Measurements from ENCODE around the gene HDAC6.

HDAC6 gene

DNA sequence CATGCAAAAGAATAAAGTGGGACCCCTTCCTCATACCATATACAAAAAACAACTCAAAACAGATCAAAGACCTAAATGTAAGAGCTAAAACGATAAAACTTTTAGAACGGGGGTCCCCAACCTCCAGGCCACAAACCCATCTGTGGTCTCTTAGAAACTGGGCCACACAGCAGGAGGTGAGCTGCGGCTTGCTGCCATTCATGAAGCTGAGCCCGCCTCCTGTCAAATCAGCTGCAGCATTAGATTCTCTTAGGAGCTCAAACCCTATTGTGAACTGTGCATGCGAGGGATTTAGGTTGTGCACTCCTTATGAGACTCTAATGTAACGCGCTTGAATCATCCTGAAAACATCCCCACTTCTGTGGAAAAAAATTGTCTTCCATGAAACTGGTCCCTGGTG is 22.5 kb upstream of the HDAC6 start:
- H3K9ac ChIP-seq: no peak overlapping the region
- TF ChIP-seq Cebpa-rat (IDR thresholded peaks at IDR 0.05): no peak

DNA sequence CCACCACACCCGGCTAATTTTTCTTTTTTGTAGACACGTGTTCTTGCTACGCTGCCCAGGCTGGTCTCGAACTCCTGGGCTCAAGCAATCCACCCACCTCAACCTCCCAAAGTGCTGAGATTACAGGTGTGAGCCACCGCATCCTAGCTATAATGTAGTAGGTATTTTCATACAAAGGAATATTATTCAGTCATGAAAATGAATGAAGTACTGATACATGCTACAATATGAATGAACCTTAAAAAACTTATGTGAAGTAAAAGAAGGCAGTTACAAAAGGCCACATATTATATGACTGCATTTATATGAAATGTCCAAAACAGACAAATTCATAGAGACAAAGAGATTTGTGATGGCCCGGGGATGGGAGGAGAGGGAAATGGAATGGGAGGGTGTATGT is 20.2 kb upstream of the HDAC6 start:
- TF ChIP-seq Cebpa-rat (IDR thresholded peaks at IDR 0.05): no peak
- H3K4me3 ChIP-seq: no peak overlapping the region
- no peak overlapping the region for H3K9ac ChIP-seq

More for the DNA sequence above, 22.5 kb upstream of the HDAC6 start:
- H3K27ac ChIP-seq: no peak overlapping the region
- H3K27me3 ChIP-seq: peaks cover 72% of the 10 kb centered on the region
- H3K4me3 ChIP-seq: no peak overlapping the region
- no peaks in the 10 kb centered on the region for H3K9me3 ChIP-seq
- H3K36me3 ChIP-seq: no peaks in the 10 kb centered on the region
- no peaks in the 10 kb centered on the region for H3K4me1 ChIP-seq
- no peaks in the 10 kb centered on the region for H4K20me1 ChIP-seq
- H3K4me2 ChIP-seq: no peak overlapping the region

DNA sequence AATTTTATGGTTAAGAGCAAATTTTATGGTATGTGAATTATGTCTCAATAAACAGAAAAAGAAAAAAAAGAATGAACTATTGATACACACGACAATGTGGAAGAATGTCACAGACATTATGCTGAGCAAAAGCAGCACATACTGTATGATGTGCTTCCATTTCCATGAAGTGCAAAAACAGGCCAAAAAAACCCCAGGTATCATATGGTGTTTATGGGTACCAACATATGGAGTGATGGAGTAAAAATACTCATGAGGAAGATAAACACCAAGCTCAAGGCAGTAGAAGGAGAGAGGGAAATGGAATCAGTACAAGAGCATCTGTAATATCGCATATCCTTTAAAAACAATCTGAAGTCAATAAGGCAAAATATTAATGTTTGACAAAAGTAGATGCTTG is 19.7 kb upstream of the HDAC6 start:
- Histone ChIP-seq H3K4me1 (no peaks in the 10 kb centered on the region), H3K9ac (no peak overlapping the region), H3K36me3 (no peaks in the 10 kb centered on the region), H3K4me2 (no peak overlapping the region), H3K4me3 (no peak overlapping the region), H4K20me1 (no peaks in the 10 kb centered on the region; the same call in 1 of the 2 replicates), H3K27me3 (peaks cover 54% of the 10 kb centered on the region), H3K9me3 (no peaks in the 10 kb centered on the region), H3K27ac (no peak overlapping the region)
- no peak for TF ChIP-seq Cebpa-rat (IDR thresholded peaks at IDR 0.05)

More for the DNA sequence above, 20.2 kb upstream of the HDAC6 start:
- H3K36me3 ChIP-seq: no peaks in the 10 kb centered on the region
- H3K9me3 ChIP-seq: no peaks in the 10 kb centered on the region
- H3K27me3 ChIP-seq: peaks cover 54% of the 10 kb centered on the region
- H3K4me1 ChIP-seq: no peaks in the 10 kb centered on the region
- no peaks in the 10 kb centered on the region; the same call in 1 of the 2 replicates for H4K20me1 ChIP-seq
- H3K4me2 ChIP-seq: no peak overlapping the region
- H3K27ac ChIP-seq: no peak overlapping the region

DNA sequence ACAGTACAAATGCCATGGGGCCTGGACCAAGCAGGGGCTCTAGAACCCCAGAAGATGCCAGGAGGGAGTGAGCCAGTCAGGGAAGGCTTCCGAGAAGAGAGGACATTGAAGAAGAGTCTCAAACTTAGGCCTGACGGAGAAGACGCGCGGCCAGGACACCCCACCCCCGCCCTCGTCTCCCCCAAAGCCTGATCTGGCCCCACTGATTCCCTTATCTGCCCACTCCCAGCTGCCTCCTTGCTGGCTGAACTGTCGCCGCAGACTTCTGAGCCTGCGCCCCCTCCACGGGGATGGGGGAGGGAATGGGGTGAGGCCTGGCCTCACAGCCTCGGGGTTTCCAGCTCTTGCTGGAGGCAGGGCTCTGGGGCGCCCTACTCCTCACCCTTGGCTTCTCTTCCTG is 19.1 kb upstream of the HDAC6 start:
- H3K9me3 ChIP-seq: no peaks in the 10 kb centered on the region
- H3K9ac ChIP-seq: no peak overlapping the region
- no peaks in the 10 kb centered on the region for H3K4me1 ChIP-seq
- no peak for TF ChIP-seq Cebpa-rat (IDR thresholded peaks at IDR 0.05)
- H3K36me3 ChIP-seq: no peaks in the 10 kb centered on the region
- H4K20me1 ChIP-seq: no peaks in the 10 kb centered on the region; the same call in 1 of the 2 replicates
- H3K4me3 ChIP-seq: no peak overlapping the region
- no peak overlapping the region for H3K27ac ChIP-seq
- peaks cover 54% of the 10 kb centered on the region for H3K27me3 ChIP-seq
- no peak overlapping the region for H3K4me2 ChIP-seq

DNA sequence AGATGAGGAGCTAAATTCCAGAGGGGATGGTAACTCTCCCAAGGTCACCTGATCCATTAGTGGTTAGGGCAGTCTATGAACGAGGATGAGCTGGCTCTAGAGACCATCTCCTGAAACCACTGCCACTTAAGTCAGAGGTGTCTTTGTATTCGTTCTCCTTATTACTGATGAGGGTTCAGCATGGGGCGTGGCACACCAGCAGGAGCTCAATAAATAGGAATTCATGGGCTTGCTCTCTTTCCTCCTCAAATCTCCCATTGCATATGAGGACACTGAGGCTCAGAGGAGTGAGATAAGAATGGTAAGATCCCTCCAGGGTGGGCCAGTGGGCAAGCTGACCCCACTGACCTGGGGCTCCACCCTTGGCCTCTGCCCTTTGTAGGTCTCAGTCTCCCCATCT is 17.1 kb upstream of the HDAC6 start:
- H3K4me2 ChIP-seq: no peak overlapping the region
- no peak for TF ChIP-seq Cebpa-rat (IDR thresholded peaks at IDR 0.05)
- no peaks in the 10 kb centered on the region for H3K9me3 ChIP-seq
- no peaks in the 10 kb centered on the region; the same call in 1 of the 2 replicates for H4K20me1 ChIP-seq
- no peak overlapping the region for H3K9ac ChIP-seq
- no peak overlapping the region for H3K4me3 ChIP-seq
- H3K27me3 ChIP-seq: peaks cover 47% of the 10 kb centered on the region
- no peaks in the 10 kb centered on the region for H3K36me3 ChIP-seq
- no peaks in the 10 kb centered on the region for H3K4me1 ChIP-seq
- no peak overlapping the region for H3K27ac ChIP-seq

DNA sequence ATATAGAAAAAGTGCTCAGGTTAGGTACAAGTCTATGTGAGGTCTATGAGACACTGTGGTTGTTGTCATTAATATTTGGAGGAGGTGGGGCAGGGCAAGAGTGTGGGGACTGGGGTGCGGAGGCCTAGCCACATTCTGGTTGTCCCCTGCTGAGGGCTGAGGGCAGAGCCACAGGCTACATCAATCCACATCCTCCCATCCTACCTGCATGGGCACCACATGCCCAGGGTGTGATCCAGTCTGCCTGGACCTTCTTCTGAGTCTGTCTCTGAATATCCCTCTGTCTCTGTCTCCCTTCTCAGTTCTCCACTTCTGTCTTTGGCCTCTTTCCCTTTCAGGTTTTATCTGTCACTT is 16.7 kb upstream of the HDAC6 start:
- H3K27me3 ChIP-seq: peaks cover 46% of the 10 kb centered on the region; the same call in 1 of the 2 replicates
- H3K4me1 ChIP-seq: no peaks in the 10 kb centered on the region
- TF ChIP-seq Cebpa-rat (IDR thresholded peaks at IDR 0.05): no peak
- H3K9ac ChIP-seq: no peak overlapping the region
- no peak overlapping the region for H3K4me2 ChIP-seq
- H3K27ac ChIP-seq: no peak overlapping the region
- H3K36me3 ChIP-seq: no peaks in the 10 kb centered on the region
- no peaks in the 10 kb centered on the region for H3K9me3 ChIP-seq
- no peak overlapping the region for H3K4me3 ChIP-seq
- H4K20me1 ChIP-seq: no peaks in the 10 kb centered on the region; the same call in 1 of the 2 replicates

DNA sequence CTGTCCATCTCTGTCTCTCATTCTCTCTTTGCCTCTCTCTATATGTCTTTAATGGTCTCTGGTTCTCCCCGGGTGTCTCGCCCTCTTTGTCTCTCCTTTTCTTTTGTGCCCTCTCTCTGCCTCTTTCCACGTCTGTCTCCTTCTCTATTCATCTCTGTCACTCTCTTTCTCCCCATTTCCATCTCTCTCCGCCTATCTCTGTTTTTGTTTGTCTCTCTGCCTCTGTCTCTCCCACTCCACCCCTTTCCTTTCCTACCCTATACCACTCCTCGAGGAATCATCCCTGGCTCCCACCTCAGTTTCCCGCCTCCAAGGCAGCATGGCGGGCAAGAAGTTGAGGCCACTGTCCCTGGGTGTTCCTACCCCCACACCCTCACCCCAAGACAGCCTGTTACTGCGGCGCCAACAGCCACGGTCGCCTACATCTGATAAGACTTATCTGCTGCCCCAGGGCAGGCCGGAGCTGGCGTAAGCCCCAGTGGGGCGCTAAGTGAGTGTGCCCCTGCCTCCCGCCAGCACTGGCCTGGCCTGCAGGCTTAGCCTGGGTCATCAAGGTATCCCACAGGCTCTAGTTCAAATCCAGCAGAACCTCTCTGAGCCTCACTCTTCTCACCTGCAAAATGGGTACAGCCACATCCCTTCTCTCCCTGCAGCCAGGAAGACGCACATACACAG is 16.2 kb upstream of the HDAC6 start:
- Histone ChIP-seq H3K9ac (no peak overlapping the region), H3K9me3 (no peaks in the 10 kb centered on the region), H4K20me1 (no peaks in the 10 kb centered on the region; the same call in 1 of the 2 replicates), H3K27me3 (peaks cover 45% of the 10 kb centered on the region; the same call in 1 of the 2 replicates), H3K4me2 (no peak overlapping the region), H3K4me1 (no peaks in the 10 kb centered on the region), H3K4me3 (no peak overlapping the region), H3K27ac (no peak overlapping the region), H3K36me3 (no peaks in the 10 kb centered on the region)
- TF ChIP-seq Cebpa-rat (IDR thresholded peaks at IDR 0.05): no peak

DNA sequence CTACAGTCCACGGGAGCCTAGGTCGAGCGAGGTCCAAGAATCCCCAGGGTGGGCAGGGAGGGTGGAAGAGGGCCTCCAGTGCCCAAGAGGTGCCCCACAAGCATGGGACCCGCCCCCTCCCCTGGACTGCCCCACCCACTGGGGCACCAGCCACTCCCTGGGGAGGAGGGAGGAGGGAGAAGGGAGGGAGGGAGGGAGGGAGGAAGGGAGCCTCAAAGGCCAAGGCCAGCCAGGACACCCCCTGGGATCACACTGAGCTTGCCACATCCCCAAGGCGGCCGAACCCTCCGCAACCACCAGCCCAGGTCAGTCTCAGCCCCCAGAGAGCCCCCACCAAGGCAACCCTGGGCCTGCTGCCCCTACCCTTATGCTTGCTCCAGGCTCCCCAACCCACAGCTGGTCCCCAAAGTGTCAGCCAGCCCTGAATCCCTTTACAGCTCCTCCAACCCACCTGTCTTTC is 15.5 kb upstream of the HDAC6 start, which contains the start of gene GATA1:
GATA1 (plus strand) TSS at position 250 of the 460 bp plus-strand sequence. CDS start 4,520 bp downstream, outside the sequence.
- no peak within 1 kb of the TSS for H3K4me3 ChIP-seq
- H3K4me2 ChIP-seq: no peak within 1 kb of the TSS
- no peaks in the 10 kb centered on the region for H3K36me3 ChIP-seq
- H3K9me3 ChIP-seq: no peaks in the 10 kb centered on the region
- no peak within 1 kb of the TSS for H3K27ac ChIP-seq
- no peaks in the 10 kb centered on the region; the same call in 1 of the 2 replicates for H4K20me1 ChIP-seq
- H3K4me1 ChIP-seq: no peaks in the 10 kb centered on the region
- H3K27me3 ChIP-seq: peaks cover 46% of the 10 kb centered on the region; the same call in 1 of the 2 replicates
- H3K9ac ChIP-seq: no peak within 1 kb of the TSS
- no peak for TF ChIP-seq Cebpa-rat (IDR thresholded peaks at IDR 0.05)

DNA sequence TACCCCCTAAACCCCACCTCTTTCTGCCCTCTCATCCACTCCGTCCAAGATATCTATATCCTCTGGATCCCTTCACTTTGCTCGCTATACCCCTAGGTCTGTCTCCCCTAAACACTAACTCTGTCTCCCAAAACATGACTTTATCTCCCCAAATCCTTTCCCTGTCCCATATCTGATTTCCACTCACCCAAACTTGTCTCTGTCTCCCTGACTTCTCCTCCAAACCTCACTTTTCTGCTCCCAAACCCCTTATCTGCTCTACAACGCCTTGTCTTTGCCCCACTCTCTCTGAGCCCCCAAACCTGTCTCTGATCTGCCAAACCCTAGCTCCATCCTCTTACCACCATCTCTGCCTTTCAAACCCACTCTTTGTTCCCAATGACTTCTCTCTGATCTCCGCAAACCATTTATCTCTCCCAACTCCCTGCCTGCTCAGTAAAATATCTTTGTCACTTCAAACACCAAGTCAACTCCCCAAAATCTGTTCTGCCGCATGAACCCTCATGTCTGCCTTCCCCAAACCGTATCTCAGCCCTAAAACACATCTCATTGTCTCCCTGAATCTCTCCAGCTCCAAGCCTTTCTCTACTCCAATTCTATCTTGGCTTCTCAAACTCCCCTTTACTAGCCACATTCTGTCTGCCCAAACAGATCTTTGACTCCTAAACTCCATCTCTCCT is 14.9 kb upstream of the HDAC6 start:
- Histone ChIP-seq H3K36me3 (no peaks in the 10 kb centered on the region), H4K20me1 (no peaks in the 10 kb centered on the region; the same call in 1 of the 2 replicates), H3K4me2 (no peak overlapping the region), H3K9me3 (no peaks in the 10 kb centered on the region), H3K9ac (no peak overlapping the region), H3K27me3 (peaks cover 49% of the 10 kb centered on the region), H3K4me1 (no peaks in the 10 kb centered on the region), H3K4me3 (no peak overlapping the region), H3K27ac (no peak overlapping the region)
- TF ChIP-seq Cebpa-rat (IDR thresholded peaks at IDR 0.05): no peak

All from BLaER1 (cell line).